Gastroesophageal sphincter (tissue), 4 donors: ENCODE measurements around the gene B3GNT5. TPM values are rescaled to one million over a fixed set of nuclear protein-coding genes. Genes with fewer than 3 reads are reported as not detected.

ENCODE experiments used
- ATAC-seq: fragments of 150-250 bp; one replicate; pipeline ENCODE4 v1.9.1; 2016; ENCODE audit warnings: mild to moderate bottlenecking, moderate library complexity
- H3K27ac ChIP-seq, 4 donors: fragments of 200-600 bp; sonication (generic) in 3 of 4; 1 replicate in 3 of 4; 2 replicates in 1 of 4; pipeline ENCODE4 v1.5.1; 2016 to 2019
- H3K27me3 ChIP-seq: fragments of 200-600 bp; sonication (generic); one replicate; pipeline ENCODE4 v1.5.1; 2019
- H3K36me3 ChIP-seq, 2 donors: fragments of 200-600 bp; sonication (generic); one replicate each; pipeline ENCODE4 v1.5.1; 2019; ENCODE audit warnings: control low read depth in 1 of 2
- H3K4me1 ChIP-seq, 3 donors: fragments of 200-600 bp; sonication (generic); 1 replicate in 2 of 3; 2 replicates in 1 of 3; pipeline ENCODE4 v1.5.1; 2016 to 2019; ENCODE audit warnings: control low read depth in 2 of 3
- H3K4me3 ChIP-seq, 2 donors: fragments of 200-600 bp; sonication (generic); one replicate each; pipeline ENCODE4 v1.5.1; 2019; ENCODE audit warnings: mild to moderate bottlenecking in 1 of 2, moderate library complexity in 1 of 2
- H3K9me3 ChIP-seq, 3 donors: fragments of 200-600 bp; sonication (generic); one replicate each; pipeline ENCODE4 v1.5.1; 2017 to 2019; ENCODE audit warnings: control low read depth in 2 of 3
- CTCF ChIP-seq, 4 experiments: fragments of 200-600 bp in 2 of 4; fragments of 450-650 bp in 2 of 4; sonication (generic) in 1 of 4; IDR thresholded peaks; one replicate each; pipeline ENCODE4 v1.5.1; 2017 to 2019; ENCODE audit warnings: antibody characterized with exemption in 4 of 4, mild to moderate bottlenecking in 2 of 4, moderate library complexity in 2 of 4
- EP300 ChIP-seq: sonication (generic); formaldehyde crosslinking; IDR thresholded peaks from one replicate; pipeline ENCODE4 v1.6.1; 2017; ENCODE audit warnings: antibody characterized with exemption, mild to moderate bottlenecking
- POLR2A ChIP-seq, 2 donors: fragments of 450-650 bp; IDR thresholded peaks; one replicate each; pipeline ENCODE4 v1.6.1; 2017; ENCODE audit warnings: antibody characterized with exemption in 2 of 2, mild to moderate bottlenecking in 2 of 2, moderate library complexity in 1 of 2
- POLR2AphosphoS5 ChIP-seq: sonication (generic); formaldehyde crosslinking; IDR thresholded peaks from one replicate; pipeline ENCODE4 v1.6.1; 2017; ENCODE audit warnings: antibody characterized with exemption
- WGBS, 2 donors: methylation state at CpG; one replicate each; pipeline ENCODE4 v1.1.5; 2018; ENCODE audit warnings: low coverage in 1 of 2; 5-methylcytosine and 5-hydroxymethylcytosine counted together
- total RNA-seq, 4 donors: library from RNA; depleted of rRNA; stranded (reverse); fragments of >200 nt; gene quantifications; one replicate each; pipeline ENCODE4 v1.1.0, GENCODE V29; 2016

The B3GNT5 gene
- total RNA-seq, 4 donors from 2014 or later = 5.0 to 9.2 (median 6.1) TPM

GRCh38 chr3:183233966-183234365 lies 19.1 kb upstream of the B3GNT5 start:
- 46 to 53% methylated on average over 4 of the region's 4 CpGs for WGBS, 2 donors

GRCh38 chr3:183239046-183239445 lies 14.0 kb upstream of the B3GNT5 start:
- TF ChIP-seq POLR2A (IDR thresholded peaks at IDR 0.05) (no peak), CTCF (IDR thresholded peaks at IDR 0.05) (no peak), EP300 (no peak), POLR2AphosphoS5 (no peak)
- 64 to 80% methylated on average over 2 to 5 of the region's 5 CpGs for WGBS, 2 donors

More at GRCh38 chr3:183233966-183234365, 19.1 kb upstream of the B3GNT5 start:
- TF ChIP-seq EP300 = no peak
- TF ChIP-seq POLR2AphosphoS5 = no peak
- TF ChIP-seq POLR2A (IDR thresholded peaks at IDR 0.05) = no peak
- TF ChIP-seq CTCF (IDR thresholded peaks at IDR 0.05) = no peak
- H3K9me3 ChIP-seq = no peaks in the 10 kb centered on the region
- peaks cover 10% of the 10 kb centered on the region for H3K27me3 ChIP-seq
- no peak overlapping the region for H3K27ac ChIP-seq
- H3K36me3 ChIP-seq = no peaks in the 10 kb centered on the region
- no peak overlapping the region for H3K4me3 ChIP-seq
- no peak for ATAC-seq
- H3K4me1 ChIP-seq = no peaks in the 10 kb centered on the region

GRCh38 chr3:183242431-183242830 lies 10.6 kb upstream of the B3GNT5 start:
- Histone ChIP-seq H3K27ac (no peak overlapping the region), H3K4me1 (no peaks in the 10 kb centered on the region), H3K9me3 (peaks cover 0 to 16% (median 0%) of the 10 kb centered on the region in 3 donors), H3K27me3 (peaks cover 13% of the 10 kb centered on the region), H3K36me3 (no peaks in the 10 kb centered on the region), H3K4me3 (no peak overlapping the region)
- no peak for ATAC-seq
- whole genome bisulfite sequencing, 2 donors = 89% methylated on average over 1 of the region's 1 CpG; no CpG with 5 or more reads in 1 of the 2 donors
- TF ChIP-seq POLR2AphosphoS5 (no peak), CTCF (IDR thresholded peaks at IDR 0.05) (no peak), POLR2A (IDR thresholded peaks at IDR 0.05) (no peak), EP300 (no peak)

More at GRCh38 chr3:183239046-183239445, 14.0 kb upstream of the B3GNT5 start:
- ATAC-seq = no peak
- Histone ChIP-seq H3K9me3 (peaks cover 0 to 16% (median 0%) of the 10 kb centered on the region in 3 donors), H3K36me3 (no peaks in the 10 kb centered on the region), H3K4me1 (no peaks in the 10 kb centered on the region), H3K27me3 (peaks cover 13% of the 10 kb centered on the region), H3K4me3 (no peak overlapping the region), H3K27ac (no peak overlapping the region)

- 54 to 88% methylated on average over 1 to 2 of the region's 2 CpGs for WGBS, 2 donors
These were observed 8.8 kb upstream of the B3GNT5 start for GRCh38 chr3:183244219-183244618.

More at GRCh38 chr3:183244219-183244618, 8.8 kb upstream of the B3GNT5 start:
- no peaks in the 10 kb centered on the region for H3K36me3 ChIP-seq
- peaks cover 7% of the 10 kb centered on the region for H3K27me3 ChIP-seq
- peaks cover 0 to 16% (median 0%) of the 10 kb centered on the region in 3 donors for H3K9me3 ChIP-seq
- TF ChIP-seq POLR2A (IDR thresholded peaks at IDR 0.05) (no peak), CTCF (IDR thresholded peaks at IDR 0.05) (no peak), EP300 (no peak), POLR2AphosphoS5 (no peak)
- no peaks in the 10 kb centered on the region for H3K4me1 ChIP-seq
- no peak for ATAC-seq
- H3K4me3 ChIP-seq = no peak overlapping the region
- no peak overlapping the region for H3K27ac ChIP-seq
